LNCAP (cell line): ENCODE results near the gene FAM98A.

Experiments
- CTCF ChIP-seq: fragments of 450-650 bp; IDR thresholded peaks from 2 replicates; pipeline ENCODE4 v1.5.1; 2017; ENCODE audit warnings: mild to moderate bottlenecking

Gene FAM98A

GRCh38 chr2:33607251-33607721 is 8.2 kb upstream of the FAM98A start:
- TF ChIP-seq CTCF: no peak

DNA sequence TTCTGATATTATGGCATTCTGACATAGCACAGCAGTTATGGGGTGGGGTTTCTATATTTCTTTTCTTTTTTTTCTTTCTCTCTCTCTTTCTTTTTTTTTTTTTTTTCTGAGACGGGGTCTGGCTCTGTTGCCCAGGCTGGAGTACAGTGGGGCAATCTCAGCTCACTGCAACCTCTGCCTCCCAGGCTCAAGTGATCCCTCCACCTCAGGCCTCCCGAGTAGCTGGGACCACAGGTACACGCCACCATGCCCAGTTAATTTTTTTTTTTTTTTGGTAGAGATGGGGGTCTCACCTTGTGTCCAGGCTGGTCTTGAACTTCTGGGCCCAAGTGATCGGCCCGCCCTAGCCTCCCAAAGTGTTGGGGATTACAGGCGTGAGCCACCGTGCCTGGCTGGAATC is 7.5 kb upstream of the FAM98A start:
- no peak for TF ChIP-seq CTCF

- no peak for TF ChIP-seq CTCF
Observed at GRCh38 chr2:33606100-33606499, 7.0 kb upstream of the FAM98A start.

DNA sequence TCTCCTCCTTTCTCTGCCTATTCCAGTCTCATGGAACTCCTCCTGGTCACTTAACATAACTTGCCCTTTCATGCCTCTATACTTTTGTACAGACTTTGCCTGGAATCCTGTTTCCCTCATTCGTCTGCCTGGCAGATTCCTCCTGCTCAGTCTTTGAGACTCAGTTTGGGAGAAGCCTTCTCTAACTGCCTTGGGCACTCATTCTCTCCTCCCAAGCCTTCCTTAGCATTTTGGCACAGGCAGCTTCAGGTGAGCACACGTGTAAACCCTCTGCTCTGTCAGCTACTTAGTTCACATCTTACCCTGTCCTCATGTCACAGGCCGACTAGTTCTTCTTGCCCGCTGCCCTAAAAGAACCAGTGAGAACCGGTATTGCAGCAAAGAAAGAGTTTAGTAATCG is 6.0 kb upstream of the FAM98A start:
- TF ChIP-seq CTCF: no peak

- no peak for TF ChIP-seq CTCF
Observed at GRCh38 chr2:33603416-33603815, 4.3 kb upstream of the FAM98A start.

DNA sequence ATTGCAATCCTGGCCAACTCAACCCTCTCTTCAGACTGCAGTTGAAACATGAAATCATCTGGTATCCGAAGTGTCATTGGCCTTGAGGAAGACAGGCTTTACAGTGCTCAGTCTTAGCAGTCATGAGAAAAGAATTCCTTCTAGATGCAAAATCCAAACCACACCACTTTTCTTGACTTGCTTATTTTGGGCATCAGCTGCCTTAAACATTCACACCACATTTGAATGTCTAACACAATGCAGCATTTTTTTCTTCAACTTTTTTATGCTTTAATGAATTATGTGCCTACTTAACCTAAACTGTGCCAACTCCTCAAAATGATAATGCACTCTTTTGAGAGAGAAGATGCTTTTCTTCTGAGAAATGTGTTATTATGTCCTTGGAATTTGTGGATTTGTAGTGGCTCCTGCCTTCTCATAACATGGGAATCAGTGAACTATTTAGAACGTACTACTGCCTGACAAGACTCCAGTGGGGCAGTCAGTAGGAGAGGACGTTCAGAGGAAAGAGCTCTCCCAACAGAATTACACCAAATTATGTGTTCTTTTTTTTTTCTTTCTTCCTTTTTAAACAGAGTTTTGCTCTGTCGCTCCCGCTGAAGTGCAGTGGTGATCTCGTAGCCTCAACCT is 3.2 kb upstream of the FAM98A start:
- TF ChIP-seq CTCF: no peak

DNA sequence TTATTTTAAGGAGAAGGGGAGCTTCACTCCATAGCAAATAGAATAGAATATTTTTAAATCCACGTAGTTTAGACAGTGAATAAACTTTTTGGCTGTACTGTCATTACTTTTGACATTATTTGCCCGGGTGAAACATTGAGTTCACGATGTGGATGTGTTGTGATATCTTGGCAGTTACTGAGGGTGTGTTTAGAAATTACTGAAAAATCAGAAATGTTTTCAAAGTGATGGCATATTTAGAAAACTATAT is 769 bp upstream of the FAM98A start:
- TF ChIP-seq CTCF: no peak

DNA sequence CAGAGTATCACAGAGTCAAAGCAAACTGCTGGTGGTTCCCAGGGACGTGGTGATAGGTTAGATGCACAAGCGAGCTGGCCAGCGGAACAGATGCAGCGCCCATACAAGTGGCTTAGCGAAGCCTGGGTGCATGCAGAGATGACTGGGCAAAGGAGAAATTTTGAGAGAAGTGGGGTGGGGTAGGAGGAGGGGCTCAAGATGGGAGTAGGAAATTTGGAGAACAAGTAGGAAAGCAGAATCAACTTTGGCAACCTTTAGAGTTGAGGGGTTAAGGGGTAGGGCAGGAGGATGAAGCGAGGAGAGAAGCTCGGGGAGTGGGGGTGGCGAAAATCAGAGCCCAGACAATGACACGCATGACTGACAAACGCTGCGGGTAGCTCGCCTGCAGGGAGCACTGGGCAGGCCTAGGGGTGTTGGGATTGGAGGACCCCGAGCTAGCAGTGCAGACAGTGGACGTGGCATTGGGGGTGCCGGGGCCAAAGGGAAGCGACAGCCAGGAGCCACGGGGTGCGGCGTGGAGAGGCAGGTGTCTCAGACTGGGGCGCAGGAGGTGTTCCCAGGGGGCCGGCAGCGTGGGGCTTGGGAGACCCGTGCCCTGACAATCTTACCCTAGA is 431 bp downstream of the FAM98A start:
- no peak for TF ChIP-seq CTCF
